Neuronal stem cell (in vitro differentiated cells): Measurements from ENCODE around the gene ADGRL3.

Source experiments
- DNase-seq: peaks from one replicate; pipeline ENCODE4 v3.0.0-alpha.2; 2013; ENCODE audit warnings: low spot score
- H2AFZ ChIP-seq: one replicate; pipeline ENCODE4 v1.6.1; 2013; ENCODE audit warnings: mild to moderate bottlenecking, low read length, inconsistent platforms
- H2AK5ac ChIP-seq: 2 replicates; pipeline ENCODE4 v1.6.1; 2013; ENCODE audit warnings: low read depth, mild to moderate bottlenecking, inconsistent platforms, low read length, moderate library complexity, mixed read lengths
- H2BK120ac ChIP-seq: 2 replicates; pipeline ENCODE4 v1.6.1; 2013; ENCODE audit warnings: low read depth, mild to moderate bottlenecking, inconsistent platforms, low read length, moderate library complexity, mixed read lengths
- H2BK12ac ChIP-seq: one replicate; pipeline ENCODE4 v1.6.1; 2013; ENCODE audit warnings: low read length, inconsistent platforms
- H2BK15ac ChIP-seq: 2 replicates; pipeline ENCODE4 v1.6.1; 2013; ENCODE audit warnings: mild to moderate bottlenecking, low read length, inconsistent platforms, mixed read lengths
- H2BK5ac ChIP-seq: one replicate; pipeline ENCODE4 v1.6.1; 2013; ENCODE audit warnings: inconsistent platforms, mild to moderate bottlenecking, low read length, moderate library complexity
- H3K14ac ChIP-seq: one replicate; pipeline ENCODE4 v1.6.1; 2013; ENCODE audit warnings: low read length, inconsistent platforms
- H3K18ac ChIP-seq: 2 replicates; pipeline ENCODE4 v1.6.1; 2013; ENCODE audit warnings: low read length, inconsistent platforms
- H3K23ac ChIP-seq: 2 replicates; pipeline ENCODE4 v1.6.1; 2013; ENCODE audit warnings: low read depth, mild to moderate bottlenecking, mixed read lengths, low read length, inconsistent platforms; ENCODE audit not compliant: poor library complexity
- H3K27ac ChIP-seq: replicated peaks from 3 replicates; pipeline ENCODE4 v1.5.1; 2013; ENCODE audit warnings: low read length, inconsistent platforms
- H3K27me3 ChIP-seq, 3 experiments: 2 replicates each; pipeline ENCODE4 v1.6.1; 2013; ENCODE audit warnings: low read length in 3 of 3, mild to moderate bottlenecking in 2 of 3, inconsistent platforms in 1 of 3, low read depth in 1 of 3, mixed read lengths in 1 of 3, moderate library complexity in 1 of 3; ENCODE audit not compliant: control insufficient read depth in 3 of 3, insufficient read depth in 3 of 3
- H3K36me3 ChIP-seq, 2 donors: replicated peaks in 1 of 2; 2 replicates each; pipeline ENCODE4 v1.6.1; 2013; ENCODE audit warnings: low read length in 2 of 2; ENCODE audit not compliant: control insufficient read depth in 2 of 2, insufficient read depth in 2 of 2
- H3K4ac ChIP-seq: 2 replicates; pipeline ENCODE4 v1.6.1; 2013; ENCODE audit warnings: inconsistent platforms, mild to moderate bottlenecking, low read length, moderate library complexity
- H3K4me1 ChIP-seq, 2 donors: 1 replicate in 1 of 2; 2 replicates in 1 of 2; pipeline ENCODE4 v1.6.1; 2013; ENCODE audit warnings: low read length in 2 of 2, low read depth in 1 of 2; ENCODE audit not compliant: control insufficient read depth in 2 of 2, insufficient read depth in 1 of 2
- H3K4me2 ChIP-seq: one replicate; pipeline ENCODE4 v1.6.1; 2013; ENCODE audit warnings: mild to moderate bottlenecking, low read length, inconsistent platforms; ENCODE audit not compliant: insufficient read depth, poor library complexity, severe bottlenecking
- H3K4me3 ChIP-seq, 2 donors: 2 replicates each; pipeline ENCODE4 v1.5.1; 2013; ENCODE audit warnings: low read length in 2 of 2, mild to moderate bottlenecking in 2 of 2, inconsistent platforms in 1 of 2, moderate library complexity in 1 of 2
- H3K79me1 ChIP-seq: one replicate; pipeline ENCODE4 v1.6.1; 2013; ENCODE audit warnings: low read depth, mild to moderate bottlenecking, inconsistent platforms, low read length, moderate library complexity
- H3K9ac ChIP-seq: one replicate; pipeline ENCODE4 v1.6.1; 2013; ENCODE audit warnings: mild to moderate bottlenecking, low read depth, low read length, inconsistent platforms; ENCODE audit not compliant: poor library complexity
- H3K9me3 ChIP-seq, 2 donors: replicated peaks in 1 of 2; 2 replicates each; pipeline versions ENCODE3 to v1.6.1; 2013; ENCODE audit warnings: low read length in 2 of 2, mild to moderate bottlenecking in 2 of 2, inconsistent platforms in 1 of 2, low read depth in 1 of 2, mixed read lengths in 1 of 2, moderate library complexity in 1 of 2; ENCODE audit not compliant: control insufficient read depth in 2 of 2, insufficient read depth in 1 of 2
- H4K8ac ChIP-seq: one replicate; pipeline ENCODE4 v1.6.1; 2013; ENCODE audit warnings: low read depth, mild to moderate bottlenecking, inconsistent platforms, low read length, moderate library complexity
- H4K91ac ChIP-seq: one replicate; pipeline ENCODE4 v1.6.1; 2013; ENCODE audit warnings: low read length, low read depth, mild to moderate bottlenecking, inconsistent platforms; ENCODE audit not compliant: poor library complexity
- WGBS, 2 donors: extraction: QIAGEN DNeasy Blood & Tissue Kit; methylation state at CpG; one replicate each; pipeline ENCODE4 v1.1.7; 2013; ENCODE audit warnings: missing lambda C conversion rate in 2 of 2, mixed read lengths in 1 of 2; ENCODE audit not compliant: insufficient read length in 2 of 2, insufficient replicate concordance in 1 of 2; ENCODE audit errors: extremely low coverage in 2 of 2; 5-methylcytosine and 5-hydroxymethylcytosine counted together

ADGRL3 gene

GRCh38 chr4:61583696-61584095, 383.6 kb downstream of the ADGRL3 start:
- Histone ChIP-seq H2AFZ (no peak overlapping the region), H3K4me1 (no peaks in the 10 kb centered on the region), H3K36me3 (peaks cover 0 to 7% of the 10 kb centered on the region in 2 donors), H3K4ac (no peak overlapping the region), H2BK5ac (no peak overlapping the region), H3K9me3 (no peaks in the 10 kb centered on the region), H3K18ac (no peak overlapping the region), H3K9ac (no peak overlapping the region), H2BK12ac (no peak overlapping the region), H2BK15ac (no peak overlapping the region), H3K14ac (no peak overlapping the region), H3K27ac (no peak overlapping the region), H2AK5ac (no peak overlapping the region), H4K91ac (no peak overlapping the region), H3K4me2 (no peak overlapping the region), H3K79me1 (no peaks in the 10 kb centered on the region), H3K23ac (no peak overlapping the region), H4K8ac (no peak overlapping the region), H2BK120ac (no peak overlapping the region), H3K4me3 (no peak overlapping the region), H3K27me3 (no peaks in the 10 kb centered on the region)
- no peak for DNase-seq
- no CpG with 5 or more reads among the region's 1 CpG for WGBS, 2 donors

- H2BK120ac ChIP-seq, result no peak overlapping the region
Observed at GRCh38 chr4:61588621-61589402, 388.7 kb downstream of the ADGRL3 start.

DNA sequence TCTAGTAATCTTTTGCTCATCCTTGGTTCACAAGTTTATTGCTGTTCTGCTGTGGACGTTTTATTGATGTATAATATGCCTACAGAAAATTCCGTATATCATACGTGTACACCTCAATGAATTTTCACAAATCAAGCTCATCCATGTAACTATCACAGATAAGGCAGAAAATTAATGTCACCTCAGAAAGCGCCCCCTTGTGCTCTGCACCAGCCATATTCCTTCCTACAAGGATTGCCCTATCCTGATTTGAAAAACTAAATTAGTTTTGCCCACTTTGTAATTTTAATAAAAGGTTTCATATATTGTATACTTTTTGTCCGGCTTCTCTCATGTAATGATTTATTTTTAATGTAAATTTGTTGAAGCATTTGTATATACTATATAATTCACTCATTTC, 390.8 kb downstream of the ADGRL3 start:
- no peaks in the 10 kb centered on the region for H3K4me1 ChIP-seq

More at GRCh38 chr4:61588621-61589402, 388.7 kb downstream of the ADGRL3 start:
- no peak overlapping the region for H3K4ac ChIP-seq
- H2AFZ ChIP-seq, result no peak overlapping the region
- no peaks in the 10 kb centered on the region for H3K27me3 ChIP-seq
- no peak overlapping the region for H3K27ac ChIP-seq
- no peak overlapping the region for H3K4me3 ChIP-seq
- H4K91ac ChIP-seq, result no peak overlapping the region
- H3K36me3 ChIP-seq, result peaks cover 0 to 7% of the 10 kb centered on the region in 2 donors
- H2BK5ac ChIP-seq, result no peak overlapping the region
- no peak overlapping the region for H3K14ac ChIP-seq
- H2AK5ac ChIP-seq, result no peak overlapping the region
- no peak overlapping the region for H2BK12ac ChIP-seq
- H3K9ac ChIP-seq, result no peak overlapping the region
- H2BK15ac ChIP-seq, result no peak overlapping the region
- no peak overlapping the region for H3K4me2 ChIP-seq
- no peak overlapping the region for H3K23ac ChIP-seq
- H4K8ac ChIP-seq, result no peak overlapping the region
- no peaks in the 10 kb centered on the region for H3K4me1 ChIP-seq
- H3K18ac ChIP-seq, result no peak overlapping the region
- no peaks in the 10 kb centered on the region for H3K9me3 ChIP-seq
- no peak for DNase-seq
- H3K79me1 ChIP-seq, result no peaks in the 10 kb centered on the region
- WGBS, 2 donors, result no CpG with 5 or more reads among the region's 5 CpGs

DNA sequence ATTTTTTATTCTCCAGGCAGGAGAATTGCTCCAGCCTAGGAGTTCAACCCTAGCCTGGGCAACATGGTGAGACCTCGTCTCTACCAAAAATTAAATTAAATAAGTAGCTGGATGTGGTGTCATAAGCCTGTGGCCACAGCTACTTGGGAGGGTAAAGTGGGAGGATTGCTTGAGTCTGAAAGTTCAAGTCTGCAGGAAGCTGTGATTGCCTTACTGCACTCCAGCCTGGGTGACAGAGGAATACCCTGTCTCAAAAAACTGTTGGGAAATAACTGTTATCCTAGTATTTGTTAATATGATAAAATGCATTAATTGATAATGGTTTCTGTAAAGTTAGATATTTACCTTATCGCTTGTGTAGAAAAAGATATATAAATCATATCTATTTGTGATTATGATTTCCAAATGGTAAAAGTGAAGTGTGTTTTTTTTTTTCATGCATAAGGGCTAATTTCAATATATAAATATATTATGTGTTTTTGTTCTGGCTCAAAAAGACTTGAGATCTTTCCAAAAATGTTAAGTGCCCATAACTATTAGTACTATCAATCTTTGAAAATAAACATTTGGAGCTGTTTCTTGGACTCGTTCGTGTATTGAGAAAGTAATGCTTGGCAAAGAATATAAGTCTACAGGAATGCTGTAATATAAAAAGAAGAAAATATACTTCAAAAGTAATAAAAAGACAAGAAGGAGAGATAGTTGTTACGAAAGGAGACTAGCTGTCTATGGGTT, 396.6 kb downstream of the ADGRL3 start:
- no peak overlapping the region for H3K4me3 ChIP-seq
- no peaks in the 10 kb centered on the region for H3K4me1 ChIP-seq
- H3K79me1 ChIP-seq, result peaks cover 2% of the 10 kb centered on the region
- H2AFZ ChIP-seq, result no peak overlapping the region
- no peak overlapping the region for H4K91ac ChIP-seq
- no peak for DNase-seq
- H3K27ac ChIP-seq, result no peak overlapping the region
- no peak overlapping the region for H3K4ac ChIP-seq
- no peak overlapping the region for H2BK15ac ChIP-seq
- H2BK120ac ChIP-seq, result no peak overlapping the region
- no peaks in the 10 kb centered on the region for H3K36me3 ChIP-seq
- H3K14ac ChIP-seq, result no peak overlapping the region
- no peak overlapping the region for H2BK12ac ChIP-seq
- no peaks in the 10 kb centered on the region for H3K9me3 ChIP-seq
- H2AK5ac ChIP-seq, result no peak overlapping the region
- no peak overlapping the region for H3K4me2 ChIP-seq
- no peak overlapping the region for H3K23ac ChIP-seq
- H4K8ac ChIP-seq, result no peak overlapping the region
- H3K18ac ChIP-seq, result no peak overlapping the region
- WGBS, 2 donors, result no CpG with 5 or more reads among the region's 5 CpGs
- no peaks in the 10 kb centered on the region for H3K27me3 ChIP-seq
- H3K9ac ChIP-seq, result no peak overlapping the region
- no peak overlapping the region for H2BK5ac ChIP-seq

More for the DNA sequence above, 390.8 kb downstream of the ADGRL3 start:
- Histone ChIP-seq H2BK120ac (no peak overlapping the region), H2BK15ac (no peak overlapping the region), H2AK5ac (no peak overlapping the region), H2AFZ (no peak overlapping the region), H3K79me1 (peaks cover 2% of the 10 kb centered on the region), H3K4me2 (no peak overlapping the region), H3K18ac (no peak overlapping the region), H3K9me3 (no peaks in the 10 kb centered on the region), H3K14ac (no peak overlapping the region), H4K8ac (no peak overlapping the region), H2BK5ac (no peak overlapping the region), H2BK12ac (no peak overlapping the region), H3K4ac (no peak overlapping the region), H3K4me3 (no peak overlapping the region), H3K27me3 (no peaks in the 10 kb centered on the region), H3K27ac (no peak overlapping the region), H4K91ac (no peak overlapping the region), H3K9ac (no peak overlapping the region), H3K36me3 (peaks cover 0 to 7% of the 10 kb centered on the region in 2 donors), H3K23ac (no peak overlapping the region)
- WGBS, 2 donors, result no CpG with 5 or more reads among the region's 5 CpGs
- DNase-seq, result no peak
